DOHH2 (cell line): Measurements from ENCODE around the gene SLC25A42.

Source experiments
- H3F3A ChIP-seq: fragments of 200-600 bp; sonication (generic), shearing (Covaris generic); 2 replicates; pipeline ENCODE4 v1.6.0; 2016; ENCODE audit warnings: antibody characterized with exemption, mild to moderate bottlenecking; ENCODE audit not compliant: control insufficient read depth, insufficient read depth
- H3K27ac ChIP-seq: fragments of 200-600 bp; sonication (generic); 2 replicates; pipeline ENCODE4 v1.5.1; 2014; ENCODE audit warnings: low read depth, mild to moderate bottlenecking, low read length, moderate library complexity
- H3K27me3 ChIP-seq: fragments of 200-600 bp; sonication (generic); 2 replicates; pipeline ENCODE4 v1.6.1; 2014; ENCODE audit warnings: mild to moderate bottlenecking, low read length, mixed read lengths; ENCODE audit not compliant: control insufficient read depth
- H3K36me3 ChIP-seq: fragments of 200-600 bp; sonication (generic); 2 replicates; pipeline ENCODE4 v1.6.1; 2014; ENCODE audit warnings: mild to moderate bottlenecking, low read length, moderate library complexity, mixed read lengths; ENCODE audit not compliant: control insufficient read depth
- H3K4me1 ChIP-seq: fragments of 200-600 bp; sonication (generic); 2 replicates; pipeline ENCODE4 v1.6.1; 2014; ENCODE audit warnings: mild to moderate bottlenecking, low read length, mixed read lengths; ENCODE audit not compliant: control insufficient read depth
- H3K4me2 ChIP-seq: fragments of 200-600 bp; sonication (generic); 2 replicates; pipeline ENCODE4 v1.6.0; 2014; ENCODE audit warnings: mild to moderate bottlenecking, low read length, moderate library complexity
- H3K4me3 ChIP-seq: fragments of 200-600 bp; sonication (generic); 2 replicates; pipeline ENCODE4 v1.5.1; 2014; ENCODE audit warnings: mild to moderate bottlenecking, low read length, mixed read lengths
- H3K79me2 ChIP-seq: fragments of 200-600 bp; sonication (generic); 2 replicates; pipeline ENCODE4 v1.6.1; 2014; ENCODE audit warnings: mild to moderate bottlenecking, low read length, mixed read lengths; ENCODE audit not compliant: control insufficient read depth
- H3K9me2 ChIP-seq: fragments of 200-600 bp; sonication (generic); replicated peaks from 2 replicates; pipeline ENCODE4 v1.6.1; 2014; ENCODE audit warnings: mild to moderate bottlenecking, low read length, mixed read lengths; ENCODE audit not compliant: control insufficient read depth
- H3K9me3 ChIP-seq: fragments of 200-600 bp; sonication (generic); 2 replicates; pipeline ENCODE4 v1.6.1; 2014; ENCODE audit warnings: antibody characterized with exemption, low read length, mixed read lengths; ENCODE audit not compliant: control insufficient read depth, insufficient read depth
- H4K20me1 ChIP-seq: fragments of 200-600 bp; sonication (generic); 2 replicates; pipeline ENCODE4 v1.6.0; 2014; ENCODE audit warnings: low read depth, mild to moderate bottlenecking, antibody characterized with exemption, low read length, moderate library complexity; ENCODE audit not compliant: control insufficient read depth, insufficient read depth
- EZH2phosphoT487 ChIP-seq: fragments of 200-600 bp; sonication (generic); IDR thresholded peaks from 2 replicates; pipeline ENCODE4 v1.6.1; 2017; ENCODE audit warnings: borderline replicate concordance, mild to moderate bottlenecking, antibody characterized with exemption, low read length, moderate library complexity, mixed read lengths
- TF ChIP-seq, protein P1 (sequence below): fragments of 200-600 bp; sonication (generic); IDR thresholded peaks from one replicate; pipeline ENCODE4 v1.5.1; 2014; ENCODE audit warnings: antibody characterized with exemption, mild to moderate bottlenecking, low read depth, low read length; ENCODE audit not compliant: poor library complexity, severe bottlenecking

Gene SLC25A42

DNA sequence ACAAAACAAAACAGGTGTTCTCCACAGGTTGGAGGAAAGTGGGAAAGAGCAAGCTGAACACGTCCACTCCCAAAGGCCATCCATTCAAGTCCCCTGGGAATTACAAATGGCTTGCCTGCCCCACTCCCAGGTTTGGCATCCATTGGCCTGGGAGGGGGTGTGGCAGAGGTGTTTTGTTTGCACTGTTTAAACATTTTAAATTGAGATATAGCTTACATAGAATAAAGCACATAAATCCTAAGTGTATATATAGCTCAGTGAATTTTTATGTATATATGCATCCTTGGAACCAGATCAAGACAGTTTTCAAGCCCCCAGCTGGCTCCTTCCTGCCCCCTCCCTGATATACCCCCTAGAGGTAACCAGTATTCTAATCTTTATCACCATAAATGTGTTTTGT lies 12.7 kb downstream of the SLC25A42 start:
- no peaks in the 10 kb centered on the region for H3K4me1 ChIP-seq
- no peak for TF ChIP-seq EZH2phosphoT487
- TF ChIP-seq, protein P1, sequence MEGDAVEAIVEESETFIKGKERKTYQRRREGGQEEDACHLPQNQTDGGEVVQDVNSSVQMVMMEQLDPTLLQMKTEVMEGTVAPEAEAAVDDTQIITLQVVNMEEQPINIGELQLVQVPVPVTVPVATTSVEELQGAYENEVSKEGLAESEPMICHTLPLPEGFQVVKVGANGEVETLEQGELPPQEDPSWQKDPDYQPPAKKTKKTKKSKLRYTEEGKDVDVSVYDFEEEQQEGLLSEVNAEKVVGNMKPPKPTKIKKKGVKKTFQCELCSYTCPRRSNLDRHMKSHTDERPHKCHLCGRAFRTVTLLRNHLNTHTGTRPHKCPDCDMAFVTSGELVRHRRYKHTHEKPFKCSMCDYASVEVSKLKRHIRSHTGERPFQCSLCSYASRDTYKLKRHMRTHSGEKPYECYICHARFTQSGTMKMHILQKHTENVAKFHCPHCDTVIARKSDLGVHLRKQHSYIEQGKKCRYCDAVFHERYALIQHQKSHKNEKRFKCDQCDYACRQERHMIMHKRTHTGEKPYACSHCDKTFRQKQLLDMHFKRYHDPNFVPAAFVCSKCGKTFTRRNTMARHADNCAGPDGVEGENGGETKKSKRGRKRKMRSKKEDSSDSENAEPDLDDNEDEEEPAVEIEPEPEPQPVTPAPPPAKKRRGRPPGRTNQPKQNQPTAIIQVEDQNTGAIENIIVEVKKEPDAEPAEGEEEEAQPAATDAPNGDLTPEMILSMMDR = no peak
- H3K36me3 ChIP-seq = 0 out of 2 replicates have a peak, but pooled peaks cover 2% of the 10 kb centered on the region
- peaks cover 8% of the 10 kb centered on the region; the same call in 1 of the 2 replicates for H3K79me2 ChIP-seq
- H3K9me2 ChIP-seq = no peaks in the 10 kb centered on the region
- H3K27me3 ChIP-seq = no peaks in the 10 kb centered on the region
- H3K27ac ChIP-seq = no peak overlapping the region
- H3K9me3 ChIP-seq = no peaks in the 10 kb centered on the region
- no peaks in the 10 kb centered on the region for H4K20me1 ChIP-seq
- H3K4me2 ChIP-seq = no peak overlapping the region
- no peaks in the 10 kb centered on the region for H3F3A ChIP-seq
- no peak overlapping the region for H3K4me3 ChIP-seq

DNA sequence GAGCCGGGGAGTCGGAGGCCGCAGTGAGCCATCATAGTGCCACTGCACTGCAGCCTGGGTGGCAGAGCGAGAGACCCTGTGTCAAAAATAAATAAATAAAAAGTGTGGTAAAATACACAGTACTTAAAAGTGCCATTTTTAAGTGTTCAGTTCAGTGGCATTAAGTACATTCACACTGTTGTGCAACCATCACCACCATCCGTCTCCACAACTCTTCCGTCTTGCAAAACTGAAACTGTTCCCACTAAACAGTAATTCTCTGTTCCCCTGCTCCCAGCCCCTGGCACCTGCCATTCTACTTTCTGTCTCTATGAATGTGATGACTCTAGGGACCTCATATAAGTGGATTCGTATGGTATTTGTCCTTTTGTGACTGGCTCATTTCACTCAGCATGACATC lies 13.3 kb downstream of the SLC25A42 start:
- no peaks in the 10 kb centered on the region for H3K4me1 ChIP-seq
- peaks cover 5% of the 10 kb centered on the region; the same call in 1 of the 2 replicates for H3K79me2 ChIP-seq
- no peaks in the 10 kb centered on the region for H3K9me3 ChIP-seq
- H3F3A ChIP-seq = no peaks in the 10 kb centered on the region
- H3K9me2 ChIP-seq = no peaks in the 10 kb centered on the region
- TF ChIP-seq EZH2phosphoT487 = no peak
- TF ChIP-seq, protein P1 = no peak
- no peaks in the 10 kb centered on the region for H4K20me1 ChIP-seq
- H3K4me3 ChIP-seq = no peak overlapping the region
- H3K27ac ChIP-seq = no peak overlapping the region
- H3K36me3 ChIP-seq = 0 out of 2 replicates have a peak, but pooled peaks cover 2% of the 10 kb centered on the region
- no peaks in the 10 kb centered on the region for H3K27me3 ChIP-seq
- no peak overlapping the region for H3K4me2 ChIP-seq

DNA sequence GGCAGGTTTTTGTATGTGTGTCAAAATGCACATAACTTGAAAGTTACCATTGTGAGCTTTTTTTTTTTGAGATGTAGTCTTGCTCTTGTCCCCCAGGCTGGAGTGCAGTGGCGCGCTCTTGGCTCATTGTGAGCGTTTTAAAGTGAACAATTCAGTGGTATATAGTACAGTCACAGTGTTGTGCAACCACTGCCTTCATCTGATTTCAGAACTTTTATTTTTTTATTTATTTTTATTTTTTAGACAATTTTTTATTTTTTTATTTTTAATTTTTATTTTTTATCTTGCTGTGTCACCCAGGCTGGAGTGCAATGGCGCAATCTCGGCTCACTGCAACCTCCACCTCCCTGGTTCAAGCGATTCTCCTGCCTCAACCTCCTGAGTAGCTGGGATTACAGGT lies 15.0 kb downstream of the SLC25A42 start:
- Histone ChIP-seq H3K36me3 (0 out of 2 replicates have a peak, but pooled peaks cover 2% of the 10 kb centered on the region), H3K4me1 (no peaks in the 10 kb centered on the region), H3K9me2 (no peaks in the 10 kb centered on the region), H3K79me2 (0 out of 2 replicates have a peak, but pooled peaks cover 2% of the 10 kb centered on the region), H3K4me3 (no peak overlapping the region), H3F3A (no peaks in the 10 kb centered on the region), H3K27me3 (no peaks in the 10 kb centered on the region), H4K20me1 (no peaks in the 10 kb centered on the region), H3K9me3 (no peaks in the 10 kb centered on the region), H3K27ac (no peak overlapping the region), H3K4me2 (no peak overlapping the region)
- TF ChIP-seq, protein P1 = no peak
- no peak for TF ChIP-seq EZH2phosphoT487
